Gastroesophageal sphincter (tissue), 4 donors: ENCODE data around the gene ARID3A. TPM values are rescaled to one million over a fixed set of nuclear protein-coding genes. Genes with fewer than 3 reads are reported as not detected.

Source experiments
- ATAC-seq: fragments of 150-250 bp; one replicate; pipeline ENCODE4 v1.9.1; 2016; ENCODE audit warnings: mild to moderate bottlenecking, moderate library complexity
- H3K27ac ChIP-seq, 4 donors: fragments of 200-600 bp; sonication (generic) in 3 of 4; 1 replicate in 3 of 4; 2 replicates in 1 of 4; pipeline ENCODE4 v1.5.1; 2016 to 2019
- H3K27me3 ChIP-seq: fragments of 200-600 bp; sonication (generic); one replicate; pipeline ENCODE4 v1.5.1; 2019
- H3K36me3 ChIP-seq, 2 donors: fragments of 200-600 bp; sonication (generic); one replicate each; pipeline ENCODE4 v1.5.1; 2019; ENCODE audit warnings: control low read depth in 1 of 2
- H3K4me1 ChIP-seq, 3 donors: fragments of 200-600 bp; sonication (generic); 1 replicate in 2 of 3; 2 replicates in 1 of 3; pipeline ENCODE4 v1.5.1; 2016 to 2019; ENCODE audit warnings: control low read depth in 2 of 3
- H3K4me3 ChIP-seq, 2 donors: fragments of 200-600 bp; sonication (generic); one replicate each; pipeline ENCODE4 v1.5.1; 2019; ENCODE audit warnings: mild to moderate bottlenecking in 1 of 2, moderate library complexity in 1 of 2
- H3K9me3 ChIP-seq, 3 donors: fragments of 200-600 bp; sonication (generic); one replicate each; pipeline ENCODE4 v1.5.1; 2017 to 2019; ENCODE audit warnings: control low read depth in 2 of 3
- EP300 ChIP-seq: sonication (generic); formaldehyde crosslinking; IDR thresholded peaks from one replicate; pipeline ENCODE4 v1.6.1; 2017; ENCODE audit warnings: antibody characterized with exemption, mild to moderate bottlenecking
- POLR2A ChIP-seq, 2 donors: fragments of 450-650 bp; IDR thresholded peaks; one replicate each; pipeline ENCODE4 v1.6.1; 2017; ENCODE audit warnings: antibody characterized with exemption in 2 of 2, mild to moderate bottlenecking in 2 of 2, moderate library complexity in 1 of 2
- POLR2AphosphoS5 ChIP-seq: sonication (generic); formaldehyde crosslinking; IDR thresholded peaks from one replicate; pipeline ENCODE4 v1.6.1; 2017; ENCODE audit warnings: antibody characterized with exemption
- WGBS, 2 donors: methylation state at CpG; one replicate each; pipeline ENCODE4 v1.1.5; 2018; ENCODE audit warnings: low coverage in 1 of 2; 5-methylcytosine and 5-hydroxymethylcytosine counted together
- total RNA-seq, 4 donors: library from RNA; depleted of rRNA; stranded (reverse); fragments of >200 nt; gene quantifications; one replicate each; pipeline ENCODE4 v1.1.0, GENCODE V29; 2016
- TF ChIP-seq, protein P1 (sequence below), 4 experiments: fragments of 200-600 bp in 2 of 4; fragments of 450-650 bp in 2 of 4; sonication (generic) in 1 of 4; IDR thresholded peaks; one replicate each; pipeline ENCODE4 v1.5.1; 2017 to 2019; ENCODE audit warnings: antibody characterized with exemption in 4 of 4, mild to moderate bottlenecking in 2 of 4, moderate library complexity in 2 of 4

The ARID3A gene
- total RNA-seq, 4 donors from 2014 or later = 3.6 to 6.2 (median 4.9) TPM

DNA sequence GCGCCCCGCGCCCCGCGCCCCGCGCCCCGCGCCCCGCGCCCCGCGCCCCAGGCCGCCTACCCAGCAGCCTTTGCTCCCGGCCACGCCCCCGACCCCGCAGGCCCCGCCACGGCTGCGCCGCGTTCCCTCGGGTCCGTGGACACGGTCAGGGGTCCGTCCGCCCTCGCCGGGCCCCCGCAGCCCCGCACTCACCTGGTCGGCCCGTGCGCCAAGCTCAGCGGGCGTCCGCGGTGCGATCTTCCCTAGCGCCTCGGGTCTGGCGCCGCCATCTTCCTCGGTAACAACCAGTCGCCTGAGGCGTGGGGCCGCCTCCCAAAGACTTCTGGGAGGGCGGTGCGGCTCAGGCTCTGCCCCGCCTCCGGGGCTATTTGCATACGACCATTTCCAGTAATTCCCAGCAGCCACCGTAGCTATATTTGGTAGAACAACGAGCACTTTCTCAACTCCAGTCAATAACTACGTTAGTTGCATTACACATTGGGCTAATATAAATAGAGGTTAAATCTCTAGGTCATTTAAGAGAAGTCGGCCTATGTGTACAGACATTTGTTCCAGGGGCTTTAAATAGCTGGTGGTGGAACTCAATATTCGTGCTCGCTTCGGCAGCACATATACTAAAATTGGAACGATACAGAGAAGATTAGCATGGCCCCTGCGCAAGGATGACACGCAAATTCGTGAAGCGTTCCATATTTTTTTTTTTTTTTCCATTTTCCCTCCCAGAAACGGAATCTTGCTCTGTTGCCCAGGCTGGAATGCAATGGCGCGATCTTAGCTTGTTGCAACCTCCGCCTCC is 32.7 kb upstream of the ARID3A start, which contains the start of the genes MED16 and RNU6-9:
MED16 (minus strand) TSS at position 294 of the 796 bp plus-strand sequence. CDS start 2,056 bp downstream, outside the sequence.
RNU6-9 (plus strand) TSS at position 591 of the 796 bp plus-strand sequence.
- WGBS, 2 donors = 1% methylated on average over 16 to 17 of the region's 69 CpGs
- no peaks in the 10 kb centered on the region for H3K9me3 ChIP-seq
- ATAC-seq = peak; percentile 97
- peak within 1 kb of the TSS; percentile 48 to 97 (median 88) for H3K27ac ChIP-seq
- H3K4me1 ChIP-seq = peaks cover 0 to 25% (median 5%) of the 10 kb centered on the region in 3 donors
- H3K4me3 ChIP-seq = peak within 1 kb of the TSS; percentile 51 to 78
- H3K36me3 ChIP-seq = peaks cover 0 to 47% of the 10 kb centered on the region in 2 donors
- peak; percentile 30 to 39 for TF ChIP-seq POLR2A (IDR thresholded peaks at IDR 0.05)
- TF ChIP-seq EP300 = no peak
- TF ChIP-seq, protein P1, sequence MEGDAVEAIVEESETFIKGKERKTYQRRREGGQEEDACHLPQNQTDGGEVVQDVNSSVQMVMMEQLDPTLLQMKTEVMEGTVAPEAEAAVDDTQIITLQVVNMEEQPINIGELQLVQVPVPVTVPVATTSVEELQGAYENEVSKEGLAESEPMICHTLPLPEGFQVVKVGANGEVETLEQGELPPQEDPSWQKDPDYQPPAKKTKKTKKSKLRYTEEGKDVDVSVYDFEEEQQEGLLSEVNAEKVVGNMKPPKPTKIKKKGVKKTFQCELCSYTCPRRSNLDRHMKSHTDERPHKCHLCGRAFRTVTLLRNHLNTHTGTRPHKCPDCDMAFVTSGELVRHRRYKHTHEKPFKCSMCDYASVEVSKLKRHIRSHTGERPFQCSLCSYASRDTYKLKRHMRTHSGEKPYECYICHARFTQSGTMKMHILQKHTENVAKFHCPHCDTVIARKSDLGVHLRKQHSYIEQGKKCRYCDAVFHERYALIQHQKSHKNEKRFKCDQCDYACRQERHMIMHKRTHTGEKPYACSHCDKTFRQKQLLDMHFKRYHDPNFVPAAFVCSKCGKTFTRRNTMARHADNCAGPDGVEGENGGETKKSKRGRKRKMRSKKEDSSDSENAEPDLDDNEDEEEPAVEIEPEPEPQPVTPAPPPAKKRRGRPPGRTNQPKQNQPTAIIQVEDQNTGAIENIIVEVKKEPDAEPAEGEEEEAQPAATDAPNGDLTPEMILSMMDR (IDR thresholded peaks at IDR 0.05) = peak in 1 of 4 experiments; percentile 17
- no peaks in the 10 kb centered on the region for H3K27me3 ChIP-seq

DNA sequence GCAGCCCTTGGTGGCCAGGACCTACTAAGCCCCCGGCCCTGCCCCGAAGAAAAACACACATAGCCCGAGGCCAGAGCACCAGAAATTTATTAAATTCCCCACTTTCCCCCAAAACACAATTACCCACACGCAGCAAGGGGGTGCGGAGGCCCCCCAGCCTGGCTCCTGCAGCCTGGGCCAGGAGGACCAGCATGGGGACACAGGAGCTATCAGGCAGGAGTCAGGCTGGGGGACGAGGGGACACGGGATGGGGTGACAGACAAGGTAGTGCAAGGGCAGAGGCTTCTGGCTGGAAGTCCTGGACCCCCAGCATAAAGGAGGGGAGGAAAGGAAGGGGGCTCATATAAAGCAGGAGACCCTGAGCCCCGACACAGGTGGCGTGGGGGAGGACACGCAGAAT is 29.4 kb upstream of the ARID3A start:
- Histone ChIP-seq H3K27me3 (no peaks in the 10 kb centered on the region), H3K4me1 (peaks cover 0 to 16% (median 5%) of the 10 kb centered on the region in 3 donors), H3K9me3 (no peaks in the 10 kb centered on the region), H3K4me3 (no peak overlapping the region), H3K36me3 (peaks cover 0 to 42% of the 10 kb centered on the region in 2 donors), H3K27ac (no peak overlapping the region)
- no peak for TF ChIP-seq POLR2A (IDR thresholded peaks at IDR 0.05)
- TF ChIP-seq, protein P1 (IDR thresholded peaks at IDR 0.05) = no peak
- TF ChIP-seq POLR2AphosphoS5 = no peak
- TF ChIP-seq EP300 = no peak
- no peak for ATAC-seq
- WGBS, 2 donors = 80 to 88% methylated on average over 1 to 4 of the region's 10 CpGs

DNA sequence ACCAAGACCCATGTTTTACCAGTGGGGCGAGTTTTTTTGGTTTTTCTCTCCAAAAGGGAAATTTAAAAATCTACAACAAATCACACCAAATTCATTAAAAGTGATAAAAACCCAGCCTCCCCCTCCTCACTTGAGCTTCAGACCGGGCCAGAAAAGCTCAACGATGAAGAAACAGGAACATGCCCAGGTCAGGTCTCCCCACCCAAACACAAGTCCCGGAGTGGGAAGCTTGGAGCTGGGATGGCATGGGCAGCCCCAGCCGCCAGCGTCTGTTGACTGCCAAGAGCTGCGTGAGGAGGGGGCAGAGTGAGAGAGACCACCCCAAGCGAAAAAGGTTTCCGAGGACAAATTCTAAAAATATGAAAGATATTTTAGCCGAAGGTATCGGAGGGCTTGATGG is 28.8 kb upstream of the ARID3A start:
- peaks cover 0 to 48% of the 10 kb centered on the region in 2 donors for H3K36me3 ChIP-seq
- WGBS, 2 donors = 41 to 94% methylated on average over 3 to 8 of the region's 11 CpGs
- H3K4me1 ChIP-seq = peaks cover 0 to 11% (median 2%) of the 10 kb centered on the region in 3 donors
- TF ChIP-seq POLR2A (IDR thresholded peaks at IDR 0.05) (no peak), POLR2AphosphoS5 (no peak), EP300 (no peak)
- TF ChIP-seq, protein P1 (IDR thresholded peaks at IDR 0.05) = no peak
- H3K27me3 ChIP-seq = no peaks in the 10 kb centered on the region
- no peaks in the 10 kb centered on the region for H3K9me3 ChIP-seq
- no peak for ATAC-seq
- no peak overlapping the region for H3K4me3 ChIP-seq
- no peak overlapping the region for H3K27ac ChIP-seq

DNA sequence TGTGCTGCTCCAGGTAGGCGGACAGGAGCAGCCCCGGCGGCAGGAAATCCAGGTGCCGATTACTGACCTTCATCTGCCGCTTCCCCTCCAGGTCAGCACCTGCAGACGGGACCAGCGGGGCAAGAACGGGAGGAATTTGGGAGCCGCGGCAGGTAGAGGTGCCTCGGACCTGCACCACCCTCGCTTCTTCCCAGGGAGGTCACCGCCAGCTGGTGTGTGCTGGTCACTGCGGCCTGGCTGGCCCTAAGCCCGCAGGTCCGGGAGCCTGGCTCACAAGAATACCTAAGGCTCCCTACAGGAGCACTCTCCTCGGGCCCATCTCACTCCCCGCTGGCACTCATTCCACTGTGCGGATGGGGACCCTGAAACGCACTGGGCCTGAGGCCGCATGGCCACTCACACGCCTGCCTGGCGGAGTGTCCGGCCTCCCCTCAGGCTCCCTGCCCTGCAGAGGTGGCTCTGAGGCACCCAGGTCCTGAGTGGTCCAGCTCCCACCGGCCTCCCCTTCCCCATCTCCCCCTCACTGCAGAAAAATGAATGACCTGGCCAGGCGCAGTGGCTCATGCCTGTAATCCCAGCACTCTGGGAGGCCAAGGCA is 28.3 kb upstream of the ARID3A start:
- H3K4me3 ChIP-seq = no peak overlapping the region
- no peaks in the 10 kb centered on the region for H3K9me3 ChIP-seq
- H3K27ac ChIP-seq = no peak overlapping the region
- no peak for ATAC-seq
- peaks cover 0 to 6% (median 0%) of the 10 kb centered on the region in 3 donors for H3K4me1 ChIP-seq
- H3K27me3 ChIP-seq = no peaks in the 10 kb centered on the region
- WGBS, 2 donors = 100% methylated on average over 2 to 3 of the region's 26 CpGs
- no peak for TF ChIP-seq POLR2AphosphoS5
- TF ChIP-seq, protein P1 (IDR thresholded peaks at IDR 0.05) = no peak
- TF ChIP-seq EP300 = no peak
- no peak for TF ChIP-seq POLR2A (IDR thresholded peaks at IDR 0.05)
- H3K36me3 ChIP-seq = peaks cover 0 to 48% of the 10 kb centered on the region in 2 donors
